GM10266 (cell line): Measurements from ENCODE around the gene SPSB4.
"Not testable (repeated sequence)": the region's sequence is repeated elsewhere in the genome, so short reads cannot be mapped to it uniquely, and the experiment has no call there.

Source experiments
- DNase-seq: peaks from one replicate; pipeline ENCODE4 v3.0.0; 2012; ENCODE audit errors: extremely low spot score
- TF ChIP-seq, protein P1 (sequence below): IDR thresholded peaks from 2 replicates; pipeline ENCODE4 v1.5.1; 2012; ENCODE audit warnings: mild to moderate bottlenecking, low read depth; ENCODE audit not compliant: control insufficient read depth, insufficient read depth; ENCODE audit errors: missing control alignments

Gene SPSB4

DNA sequence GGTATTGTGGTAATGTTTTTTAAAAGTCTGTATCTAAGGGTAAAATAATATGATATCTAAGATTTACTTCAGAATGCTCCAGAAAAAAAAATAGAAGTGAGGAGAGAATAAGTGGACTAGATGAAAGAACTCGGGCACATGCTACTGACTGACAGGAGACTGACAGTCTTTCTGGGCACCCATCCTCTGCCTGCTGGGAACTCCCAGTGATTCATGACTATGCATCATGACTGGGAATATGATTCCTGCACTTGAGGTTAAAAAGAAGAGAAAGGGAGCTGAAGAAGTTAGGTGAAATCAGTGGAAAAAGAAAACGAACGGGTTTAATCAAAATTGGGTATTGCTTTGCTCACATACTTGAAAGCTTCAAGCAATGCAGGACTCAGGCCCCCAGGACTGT is 35.7 kb upstream of the SPSB4 start:
- DNase-seq: no peak
- TF ChIP-seq, protein P1, sequence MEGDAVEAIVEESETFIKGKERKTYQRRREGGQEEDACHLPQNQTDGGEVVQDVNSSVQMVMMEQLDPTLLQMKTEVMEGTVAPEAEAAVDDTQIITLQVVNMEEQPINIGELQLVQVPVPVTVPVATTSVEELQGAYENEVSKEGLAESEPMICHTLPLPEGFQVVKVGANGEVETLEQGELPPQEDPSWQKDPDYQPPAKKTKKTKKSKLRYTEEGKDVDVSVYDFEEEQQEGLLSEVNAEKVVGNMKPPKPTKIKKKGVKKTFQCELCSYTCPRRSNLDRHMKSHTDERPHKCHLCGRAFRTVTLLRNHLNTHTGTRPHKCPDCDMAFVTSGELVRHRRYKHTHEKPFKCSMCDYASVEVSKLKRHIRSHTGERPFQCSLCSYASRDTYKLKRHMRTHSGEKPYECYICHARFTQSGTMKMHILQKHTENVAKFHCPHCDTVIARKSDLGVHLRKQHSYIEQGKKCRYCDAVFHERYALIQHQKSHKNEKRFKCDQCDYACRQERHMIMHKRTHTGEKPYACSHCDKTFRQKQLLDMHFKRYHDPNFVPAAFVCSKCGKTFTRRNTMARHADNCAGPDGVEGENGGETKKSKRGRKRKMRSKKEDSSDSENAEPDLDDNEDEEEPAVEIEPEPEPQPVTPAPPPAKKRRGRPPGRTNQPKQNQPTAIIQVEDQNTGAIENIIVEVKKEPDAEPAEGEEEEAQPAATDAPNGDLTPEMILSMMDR: no peak

DNA sequence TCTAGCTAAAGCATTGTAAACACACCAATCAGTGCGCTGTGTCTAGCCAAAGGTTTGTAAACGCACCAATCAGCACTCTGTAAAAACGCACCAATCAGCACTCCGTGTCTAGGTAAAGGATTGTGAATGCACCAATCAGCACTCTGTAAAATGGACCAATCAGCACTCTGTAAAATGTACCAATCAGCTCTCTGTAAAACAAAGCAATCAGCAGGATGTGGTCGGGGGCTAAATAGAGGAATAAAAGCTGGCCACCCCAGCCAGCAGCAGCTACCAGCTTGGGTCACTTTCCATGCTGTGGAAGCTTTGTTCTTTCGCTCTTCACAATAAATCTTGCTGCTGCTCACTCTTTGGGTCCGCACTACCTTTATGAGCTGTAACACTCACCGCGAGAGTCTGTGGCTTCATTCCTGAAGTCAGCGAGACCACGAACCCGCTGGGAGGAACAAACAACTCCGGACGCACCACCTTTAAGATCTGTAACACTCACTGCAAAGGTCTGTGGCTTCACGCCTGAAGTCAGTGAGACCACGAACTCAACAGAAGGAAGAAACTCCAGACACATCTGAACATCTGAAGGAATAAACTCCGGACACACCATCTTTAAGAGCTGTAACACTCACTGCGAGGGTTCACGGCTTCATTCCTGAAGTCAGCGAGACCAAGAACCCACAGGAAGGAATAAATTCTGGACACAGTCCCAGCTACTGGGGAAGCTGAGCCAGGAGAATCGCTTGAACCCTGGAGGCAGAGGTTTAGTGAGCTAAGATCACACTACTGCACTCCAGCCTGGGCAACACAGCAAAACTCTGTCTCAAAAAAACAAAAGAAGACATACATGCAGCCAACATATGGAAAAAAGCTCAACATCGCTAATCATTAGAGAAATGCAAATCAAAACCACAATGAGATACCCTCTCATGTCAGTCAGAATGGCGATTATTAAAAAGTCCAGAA is 33.5 kb upstream of the SPSB4 start:
- DNase-seq: not testable (repeated sequence)

DNA sequence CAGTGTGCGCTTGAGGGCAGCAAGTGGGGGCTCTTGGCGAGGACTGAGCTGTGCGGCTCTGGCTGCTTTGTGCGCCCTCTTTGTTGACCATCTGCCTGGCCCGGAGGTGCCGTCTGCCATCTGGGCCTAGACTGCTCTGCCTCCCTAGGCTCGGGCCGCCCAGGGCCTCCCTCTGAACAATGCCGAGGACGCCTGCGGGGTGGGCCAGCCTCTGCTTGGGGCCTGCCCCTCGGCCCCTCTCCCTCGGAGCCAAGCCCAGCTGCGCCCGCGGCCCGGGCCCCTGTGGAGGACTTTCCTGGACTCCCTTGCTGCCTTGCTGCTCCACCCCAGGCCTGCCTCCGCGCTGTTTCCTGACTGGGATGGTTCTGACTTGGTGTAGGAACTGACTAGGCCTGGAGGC is 31.9 kb upstream of the SPSB4 start:
- DNase-seq: no peak
- TF ChIP-seq, protein P1: no peak

DNA sequence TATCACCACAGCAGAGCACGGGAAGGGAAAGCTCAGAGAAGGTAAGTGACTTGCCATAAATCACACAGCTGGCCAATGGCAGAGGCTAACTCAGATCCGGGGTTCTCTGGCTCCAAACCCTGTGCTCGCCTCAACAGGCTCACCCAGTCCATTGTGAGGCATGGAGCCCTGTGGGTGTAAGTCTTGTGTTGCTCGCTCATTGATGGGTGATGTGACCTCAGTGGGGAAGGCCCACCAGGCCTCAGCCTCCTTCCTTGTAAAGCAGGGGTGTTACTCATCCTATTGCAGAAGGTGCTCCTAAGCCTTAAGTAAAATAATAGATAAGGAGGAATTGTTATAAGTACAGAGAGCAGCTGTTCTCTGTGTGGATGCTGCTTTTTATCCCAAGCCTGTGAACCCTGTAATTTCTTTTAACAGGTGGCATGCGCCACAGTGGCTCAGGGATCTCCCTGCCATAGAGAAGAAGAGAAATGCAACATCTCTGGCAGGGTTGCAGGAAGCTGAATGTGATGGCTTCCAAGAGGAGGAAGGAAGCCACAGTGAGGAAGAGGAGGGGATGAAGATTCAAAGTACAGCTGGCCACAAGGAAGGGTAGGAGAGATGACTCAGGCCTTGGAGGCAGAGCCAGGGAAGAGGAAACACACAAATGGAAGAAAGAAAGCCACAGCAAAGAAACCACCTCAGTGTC is 30.9 kb upstream of the SPSB4 start:
- TF ChIP-seq, protein P1: no peak
- DNase-seq: no peak

DNA sequence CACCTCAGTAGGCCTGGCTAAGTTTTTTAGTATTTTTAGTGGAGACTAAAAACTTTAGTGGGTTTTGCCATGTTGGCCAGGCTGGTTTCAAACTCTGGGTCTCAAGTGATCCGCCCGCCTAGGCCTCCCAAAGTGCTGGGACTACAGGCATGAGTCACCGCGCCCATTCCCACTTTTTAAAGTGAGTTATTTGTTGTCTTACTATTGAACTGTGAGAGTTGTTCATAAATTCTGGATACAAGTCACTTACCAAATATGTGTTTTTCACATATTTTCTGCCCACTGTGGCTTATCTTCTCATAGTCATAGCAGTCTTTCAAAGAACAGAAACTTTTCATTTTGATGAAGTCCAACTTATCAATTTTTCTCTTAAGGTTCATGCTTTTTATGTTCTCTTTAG is 29.9 kb upstream of the SPSB4 start:
- DNase-seq: no peak
- TF ChIP-seq, protein P1: no peak

DNA sequence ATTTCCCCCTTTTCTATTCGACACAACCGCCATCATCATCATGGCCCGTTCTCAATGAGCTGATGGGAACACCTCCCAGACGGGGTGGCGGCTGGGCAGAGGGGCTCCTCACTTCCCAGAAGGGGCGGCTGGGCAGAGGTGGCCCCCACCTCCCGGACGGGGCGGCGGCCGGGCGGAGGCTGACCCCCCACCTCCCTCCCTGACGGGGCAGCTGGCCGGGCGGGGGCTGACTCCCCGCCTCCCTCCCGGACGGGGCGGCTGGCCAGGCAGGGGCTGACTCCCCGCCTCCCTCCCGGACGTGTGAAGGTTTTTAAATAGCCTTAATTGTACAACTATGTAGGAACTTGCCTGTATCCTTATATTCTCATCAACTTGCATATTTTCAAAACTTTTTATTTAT is 20.9 kb upstream of the SPSB4 start:
- no peak for DNase-seq
- TF ChIP-seq, protein P1: no peak

DNA sequence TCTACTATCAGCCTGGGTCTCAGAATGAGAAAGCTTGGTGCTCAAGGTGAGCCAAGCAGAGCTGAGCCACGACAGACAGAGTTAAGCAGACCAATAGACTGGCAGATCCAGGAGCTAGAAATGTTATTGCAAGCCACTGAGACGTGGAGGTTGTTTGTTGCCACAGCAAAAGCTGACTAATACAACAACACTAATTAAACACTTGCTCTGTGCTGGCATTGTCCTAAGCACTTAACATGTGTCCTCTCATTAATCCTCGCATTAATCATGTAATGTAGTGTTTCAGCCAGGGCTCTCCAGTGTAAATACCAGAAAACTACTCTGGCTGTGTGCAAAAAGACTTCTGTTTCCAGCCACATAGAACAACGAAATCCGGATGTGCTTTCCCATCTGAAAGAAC is 11.6 kb upstream of the SPSB4 start:
- TF ChIP-seq, protein P1: no peak
- DNase-seq: no peak
